ENCODE measurements around the gene CRISP3.
"Not testable (repeated sequence)": the region's sequence is repeated elsewhere in the genome, so short reads cannot be mapped to it uniquely, and the experiment has no call there.

The CRISP3 gene

GRCh38 chr6:49730251-49730650 lies 13.9 kb downstream of the CRISP3 start:
- no peak overlapping the region for H3K27ac Mint-ChIP-seq
- no peak for ATAC-seq
- no peaks in the 10 kb centered on the region for H3K4me1 Mint-ChIP-seq
- H3K27me3 Mint-ChIP-seq: no peaks in the 10 kb centered on the region
- no peaks in the 10 kb centered on the region for H3K36me3 Mint-ChIP-seq
- peaks cover 5% of the 10 kb centered on the region for H3K9me3 Mint-ChIP-seq
- no peak overlapping the region for H3K4me3 Mint-ChIP-seq

DNA sequence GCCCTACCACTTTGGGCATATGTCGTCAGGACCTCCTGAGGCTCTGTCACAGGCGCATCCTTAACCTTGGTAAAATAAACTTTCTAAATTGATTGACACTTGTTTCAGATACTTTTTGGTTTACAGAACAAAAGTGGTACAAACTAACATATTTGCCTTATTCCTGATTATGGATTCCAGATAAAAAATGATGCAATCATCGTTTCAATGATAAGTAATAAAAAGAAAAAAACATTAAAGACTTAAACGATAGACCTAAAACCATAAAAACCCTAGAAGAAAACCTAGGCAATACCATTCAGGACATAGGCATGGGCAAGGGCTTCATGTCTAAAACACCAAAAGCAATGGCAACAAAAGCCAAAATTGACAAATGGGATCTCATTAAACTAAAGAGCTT lies 20.3 kb downstream of the CRISP3 start:
- H3K4me1 Mint-ChIP-seq, H3K9me3 Mint-ChIP-seq, H3K4me3 Mint-ChIP-seq, H3K36me3 Mint-ChIP-seq, ATAC-seq, H3K27me3 Mint-ChIP-seq, H3K27ac Mint-ChIP-seq: not testable (repeated sequence)

DNA sequence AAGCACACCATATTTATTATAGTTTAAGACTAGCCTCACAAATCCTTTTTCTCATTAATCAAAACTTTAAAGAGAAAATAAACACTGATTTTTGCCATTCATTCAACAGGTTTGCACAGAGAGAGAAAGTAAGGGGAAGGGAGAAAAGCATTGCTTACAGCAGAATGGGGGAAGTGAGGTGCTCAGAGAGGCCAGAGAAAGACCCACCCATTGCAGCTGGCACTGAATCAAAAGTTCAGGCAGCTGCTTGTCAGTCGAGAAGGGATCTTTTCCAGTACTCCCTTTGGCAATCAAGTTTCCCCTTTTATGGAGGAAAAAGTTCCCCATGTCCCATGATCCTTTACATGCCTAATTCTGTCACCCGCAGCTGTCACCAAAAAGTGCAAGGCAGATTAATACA lies 22.9 kb downstream of the CRISP3 start:
- no peak for ATAC-seq
- H3K36me3 Mint-ChIP-seq: no peaks in the 10 kb centered on the region
- peaks cover 3% of the 10 kb centered on the region for H3K9me3 Mint-ChIP-seq
- H3K27me3 Mint-ChIP-seq: no peaks in the 10 kb centered on the region
- no peak overlapping the region for H3K27ac Mint-ChIP-seq
- H3K4me3 Mint-ChIP-seq: no peak overlapping the region
- H3K4me1 Mint-ChIP-seq: no peaks in the 10 kb centered on the region

GRCh38 chr6:49720372-49720771 lies 23.8 kb downstream of the CRISP3 start:
- no peaks in the 10 kb centered on the region for H3K27me3 Mint-ChIP-seq
- H3K27ac Mint-ChIP-seq: no peak overlapping the region
- no peak for ATAC-seq
- no peaks in the 10 kb centered on the region for H3K36me3 Mint-ChIP-seq
- H3K9me3 Mint-ChIP-seq: peaks cover 3% of the 10 kb centered on the region
- H3K4me1 Mint-ChIP-seq: no peaks in the 10 kb centered on the region
- no peak overlapping the region for H3K4me3 Mint-ChIP-seq

DNA sequence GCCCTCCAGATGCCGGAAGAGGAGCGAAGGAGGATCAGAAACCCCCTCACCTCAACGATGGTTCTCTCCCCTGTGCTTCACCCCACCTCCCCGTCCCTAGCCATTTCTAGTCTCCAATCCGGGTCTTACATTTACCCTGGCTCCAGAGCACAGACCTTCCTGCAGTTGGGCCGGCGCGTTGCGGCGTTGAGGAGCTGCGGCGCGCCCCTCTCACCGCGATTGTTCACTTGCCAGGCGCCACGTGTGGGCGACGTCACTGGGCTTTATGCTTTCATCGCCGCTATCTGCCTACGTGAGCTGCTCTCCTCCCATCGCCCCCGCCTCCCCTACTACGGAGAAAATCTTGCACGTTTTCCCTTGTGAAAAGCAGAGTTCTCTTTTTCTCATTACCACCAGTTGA lies 30.8 kb downstream of the CRISP3 start, which contains the start of gene CRISP2:
Gene CRISP2 (minus strand): TSS at position 198 of the 400 bp plus-strand sequence. CDS start 4,347 bp downstream, outside the sequence.
- H3K27me3 Mint-ChIP-seq: no peaks in the 10 kb centered on the region
- ATAC-seq: no peak
- no peak within 1 kb of the TSS for H3K4me3 Mint-ChIP-seq
- H3K4me1 Mint-ChIP-seq: no peaks in the 10 kb centered on the region
- H3K27ac Mint-ChIP-seq: no peak within 1 kb of the TSS
- H3K9me3 Mint-ChIP-seq: peaks cover 8% of the 10 kb centered on the region
- no peaks in the 10 kb centered on the region for H3K36me3 Mint-ChIP-seq

DNA sequence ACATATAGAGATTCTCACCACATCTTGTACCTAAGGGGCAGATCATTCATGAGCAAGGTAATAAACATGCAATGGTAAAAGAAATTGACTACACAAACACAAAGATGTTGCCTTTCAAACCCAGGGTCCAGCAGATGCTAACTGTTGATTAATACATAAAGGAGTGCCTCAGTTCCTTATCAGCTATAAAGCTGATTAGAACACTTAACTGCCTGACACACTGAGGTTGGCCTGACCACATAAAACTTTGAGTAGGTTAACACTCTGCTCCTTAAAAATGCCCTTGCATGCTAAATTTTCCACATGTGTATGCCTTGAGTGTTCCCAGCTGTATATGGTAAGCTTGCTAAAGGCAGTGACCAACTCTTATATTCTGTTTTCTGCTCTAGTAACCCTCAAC lies 45.7 kb downstream of the CRISP3 start:
- ATAC-seq: no peak
- Mint-ChIP-seq H3K9me3 (peaks cover 11% of the 10 kb centered on the region), H3K36me3 (no peaks in the 10 kb centered on the region), H3K4me3 (no peak overlapping the region), H3K27ac (no peak overlapping the region), H3K4me1 (no peaks in the 10 kb centered on the region), H3K27me3 (no peaks in the 10 kb centered on the region)

DNA sequence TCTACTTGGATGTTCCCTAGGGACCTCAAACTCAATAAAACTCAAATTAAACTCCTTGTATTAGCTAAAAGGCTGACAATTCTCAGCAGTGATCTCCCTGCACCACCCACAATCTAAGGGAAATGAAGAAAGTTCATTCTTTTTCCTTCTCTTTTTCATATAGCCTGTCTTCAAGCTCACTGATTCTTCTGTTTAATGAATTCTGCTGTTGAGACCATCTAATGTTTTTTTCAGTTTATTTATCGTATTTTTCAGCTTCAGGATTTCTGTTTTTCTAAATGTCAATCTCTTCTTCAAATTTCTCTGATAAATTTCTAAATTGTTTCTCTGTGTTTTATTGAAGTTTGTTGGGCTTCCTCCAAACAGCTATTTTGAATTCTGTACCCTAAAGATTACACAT lies 50.7 kb downstream of the CRISP3 start:
- ATAC-seq: no peak
- H3K36me3 Mint-ChIP-seq: no peaks in the 10 kb centered on the region
- peaks cover 7% of the 10 kb centered on the region for H3K9me3 Mint-ChIP-seq
- no peak overlapping the region for H3K4me3 Mint-ChIP-seq
- H3K4me1 Mint-ChIP-seq: no peaks in the 10 kb centered on the region
- no peaks in the 10 kb centered on the region for H3K27me3 Mint-ChIP-seq
- no peak overlapping the region for H3K27ac Mint-ChIP-seq

DNA sequence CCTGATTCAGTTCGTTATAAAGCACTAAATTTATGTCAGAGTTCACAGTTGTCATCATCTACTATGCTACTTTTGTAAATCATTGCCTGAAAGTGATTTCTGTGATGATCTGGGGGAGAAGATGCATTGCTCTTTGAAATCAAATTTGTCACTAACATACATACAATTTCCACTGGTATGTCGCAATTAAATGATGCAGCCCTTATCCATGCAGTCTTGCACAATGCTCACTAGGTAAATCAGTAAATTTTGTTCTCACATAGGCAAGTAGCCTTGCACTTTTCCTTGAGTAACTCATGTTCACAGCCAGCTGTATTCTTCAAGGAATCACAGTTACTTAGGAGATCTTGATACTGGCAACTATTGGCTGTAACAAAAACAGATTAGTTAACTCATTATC lies 51.7 kb downstream of the CRISP3 start:
- Mint-ChIP-seq H3K27ac (no peak overlapping the region), H3K36me3 (no peaks in the 10 kb centered on the region), H3K9me3 (peaks cover 7% of the 10 kb centered on the region), H3K27me3 (no peaks in the 10 kb centered on the region), H3K4me1 (no peaks in the 10 kb centered on the region), H3K4me3 (no peak overlapping the region)
- ATAC-seq: no peak

Data from stimulated activated memory B cell treated with anti-CD40 and anti-IgM and Interleukin-4, amounts not matched to agents 10 μg/mL and 1 μg/mL and 100 μg/mL, for 72 hours (primary cell).